ENCODE results near the gene IL6ST.

IL6ST gene

DNA sequence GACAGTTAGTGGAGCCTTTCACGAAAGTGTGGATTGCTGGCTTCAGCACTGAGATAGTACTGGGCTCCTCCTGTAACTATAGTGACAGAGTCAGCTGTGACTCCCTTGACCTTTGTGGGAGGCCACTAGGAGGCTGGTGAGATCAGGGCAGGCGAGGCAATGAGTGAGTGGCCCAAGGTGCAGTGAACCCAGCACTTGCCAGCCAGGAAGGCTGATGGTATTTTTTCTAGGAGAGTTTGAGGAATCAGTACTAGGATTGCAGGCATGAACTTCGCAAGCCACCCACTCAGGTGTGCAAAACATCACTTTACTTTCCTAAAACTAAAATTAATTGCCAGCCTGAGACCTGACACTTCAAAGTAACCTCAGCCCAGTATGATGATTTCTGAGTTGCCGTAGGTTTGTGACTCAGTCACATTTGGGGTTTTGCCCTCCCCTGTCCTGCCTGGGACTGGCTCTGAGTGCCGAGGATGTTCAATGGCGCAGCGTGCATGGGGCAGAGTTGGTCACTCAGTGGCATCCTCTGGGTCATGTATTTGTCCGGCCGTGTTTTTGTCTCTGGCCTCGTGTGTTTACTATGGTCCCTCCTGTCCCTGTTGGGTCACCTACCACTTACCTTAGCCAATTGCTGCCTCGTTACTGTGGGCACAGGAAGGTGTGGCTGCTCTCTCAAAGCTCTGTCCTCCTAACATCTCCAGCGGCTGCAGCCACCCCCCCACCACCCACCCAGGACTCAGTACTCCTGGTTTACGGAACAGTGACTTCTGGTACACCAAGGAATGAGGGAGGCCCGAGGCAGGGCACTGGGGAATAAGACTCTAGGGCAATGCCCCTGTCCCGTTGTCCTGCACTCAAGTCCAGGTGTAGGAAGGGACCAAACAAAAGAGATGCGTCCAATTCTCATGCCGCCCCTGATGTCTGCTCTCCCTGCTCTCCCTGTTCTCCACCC is 76.4 kb downstream of the IL6ST start:
- FAIRE-seq, result no peak

- FAIRE-seq, result no peak
Measured at GRCh38 chr5:55917402-55918086, 77.2 kb downstream of the IL6ST start.

DNA sequence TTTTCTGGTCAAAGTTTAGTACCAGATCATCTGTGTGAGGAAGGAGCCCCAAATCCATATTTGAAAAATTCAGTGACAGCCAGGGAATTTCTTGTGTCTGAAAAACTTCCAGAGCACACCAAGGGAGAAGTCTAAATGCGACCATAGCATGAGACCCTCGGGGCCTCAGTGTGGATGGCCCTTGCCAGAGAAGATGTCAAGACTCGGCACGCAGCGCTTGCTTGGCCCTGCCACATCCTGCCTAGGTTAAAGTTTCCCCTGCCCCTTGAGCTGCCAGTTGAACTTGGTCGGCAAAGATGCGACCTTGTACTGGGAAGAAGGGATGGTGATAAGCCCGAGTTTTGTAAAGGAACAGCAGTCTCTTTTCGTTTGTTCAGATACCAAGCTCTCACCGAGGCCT is 77.8 kb downstream of the IL6ST start:
- FAIRE-seq, result no peak

- FAIRE-seq, result no peak
Measured at GRCh38 chr5:55915783-55916182, 79.0 kb downstream of the IL6ST start.

DNA sequence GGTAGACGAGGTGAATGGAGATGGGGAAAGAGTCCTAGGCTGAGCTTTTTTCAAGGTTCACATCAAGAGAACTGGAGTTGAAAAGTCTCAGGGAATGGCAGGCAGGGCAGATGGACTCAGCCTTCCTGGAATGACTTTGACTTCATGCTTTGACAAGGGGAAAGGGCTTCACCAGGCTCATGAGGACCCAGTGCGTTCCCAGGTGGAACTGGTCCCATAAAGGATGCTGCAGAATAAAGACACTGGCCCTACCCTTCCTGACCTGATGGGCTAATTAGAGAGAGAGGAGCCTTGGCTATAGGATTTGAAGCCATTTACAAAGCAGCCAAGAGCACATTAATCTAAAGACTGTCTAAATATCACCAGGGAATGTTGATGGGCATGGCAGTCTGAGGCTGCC is 79.8 kb downstream of the IL6ST start:
- FAIRE-seq, result no peak

- no peak for FAIRE-seq
Measured at GRCh38 chr5:55913466-55914413, 81.0 kb downstream of the IL6ST start.

GRCh38 chr5:55911784-55912653 is 82.7 kb downstream of the IL6ST start:
- FAIRE-seq, result no peak

DNA sequence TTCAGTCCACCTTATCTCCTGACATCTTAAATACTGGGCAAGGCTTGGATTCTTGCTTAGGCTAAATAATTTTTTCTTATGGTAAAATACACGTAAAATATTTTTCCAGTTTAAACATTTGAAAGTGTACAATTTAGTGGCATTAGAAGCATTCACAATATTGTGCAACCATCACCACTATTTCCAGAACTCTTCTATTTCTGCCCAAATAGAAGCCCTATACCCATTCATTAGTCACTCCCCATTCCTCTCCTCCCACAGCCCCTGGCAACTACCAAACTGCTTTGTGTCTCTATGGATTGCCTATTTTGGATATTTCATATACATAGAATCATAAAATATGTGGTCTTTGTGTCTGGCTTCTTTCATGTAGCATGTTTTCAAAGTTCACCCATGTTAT is 86.0 kb downstream of the IL6ST start:
- no peak for FAIRE-seq

DNA sequence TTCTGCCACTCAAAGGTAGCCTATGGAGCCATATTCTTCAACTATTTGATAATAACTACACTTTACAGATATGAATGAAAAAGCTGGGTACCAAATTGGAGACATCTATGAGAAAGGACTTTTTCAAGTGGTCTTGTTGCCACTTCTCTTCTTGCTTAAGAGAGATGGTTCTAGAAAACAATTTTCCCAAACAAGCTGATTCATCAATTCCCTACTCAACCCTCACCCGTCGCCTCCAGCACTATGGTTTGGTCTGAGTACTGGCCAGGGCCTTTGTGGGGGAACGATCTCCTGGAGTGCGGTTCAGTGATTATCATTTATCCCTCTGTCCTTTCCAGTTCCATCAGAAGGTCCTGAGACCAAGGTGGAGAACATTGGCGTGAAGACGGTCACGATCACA is 86.8 kb downstream of the IL6ST start:
- FAIRE-seq, result no peak

- no peak for FAIRE-seq
Measured at GRCh38 chr5:55905251-55905650, 89.5 kb downstream of the IL6ST start.

GRCh38 chr5:55904152-55904551 is 90.6 kb downstream of the IL6ST start:
- no peak for FAIRE-seq

DNA sequence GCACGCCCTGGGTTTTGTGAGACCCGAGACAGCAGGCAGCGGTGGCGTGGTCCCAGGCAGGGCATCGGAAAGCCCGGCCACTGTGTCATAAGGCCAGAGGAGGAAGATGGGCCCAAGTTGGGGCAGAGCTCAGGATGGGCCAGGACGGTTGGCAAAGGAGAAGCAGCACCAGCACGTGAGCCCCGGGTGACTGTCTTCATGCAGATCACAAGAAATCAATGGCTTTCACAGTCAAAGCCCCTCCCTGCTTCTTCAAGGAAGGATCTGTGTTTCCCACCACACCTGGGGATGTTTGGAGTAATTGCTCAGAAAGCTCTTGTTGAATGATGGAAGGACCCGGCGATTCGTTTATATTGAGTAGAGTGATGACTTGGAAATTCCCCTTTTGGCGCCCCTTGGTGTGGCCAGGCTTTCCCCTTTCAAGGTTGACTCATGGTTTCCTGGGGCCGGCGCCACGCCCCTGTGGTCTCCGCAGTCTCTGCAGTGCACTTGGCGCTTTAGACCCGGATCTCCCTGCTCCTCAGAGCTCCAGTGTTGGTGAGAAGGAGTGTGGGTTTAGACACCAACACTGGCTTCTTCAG is 91.6 kb downstream of the IL6ST start:
- FAIRE-seq, result no peak

DNA sequence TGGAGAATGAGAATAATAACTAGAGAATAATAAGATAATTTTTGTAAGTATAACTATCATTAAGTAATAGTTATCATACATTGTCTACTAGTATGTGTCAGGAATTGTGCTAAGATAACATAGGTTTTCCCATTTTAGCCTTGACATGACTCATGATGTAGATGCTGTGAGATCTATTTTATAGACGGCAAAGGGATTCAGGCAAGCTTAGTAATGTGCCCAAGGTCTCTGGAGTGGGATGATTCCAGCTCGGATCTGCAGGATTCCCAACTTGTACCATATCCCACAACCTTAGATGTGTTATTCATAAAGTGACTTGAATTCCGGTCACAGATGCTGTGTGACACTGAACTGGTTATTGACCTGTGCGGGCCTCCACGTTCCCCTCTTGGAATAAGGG is 92.1 kb downstream of the IL6ST start:
- FAIRE-seq, result no peak

DNA sequence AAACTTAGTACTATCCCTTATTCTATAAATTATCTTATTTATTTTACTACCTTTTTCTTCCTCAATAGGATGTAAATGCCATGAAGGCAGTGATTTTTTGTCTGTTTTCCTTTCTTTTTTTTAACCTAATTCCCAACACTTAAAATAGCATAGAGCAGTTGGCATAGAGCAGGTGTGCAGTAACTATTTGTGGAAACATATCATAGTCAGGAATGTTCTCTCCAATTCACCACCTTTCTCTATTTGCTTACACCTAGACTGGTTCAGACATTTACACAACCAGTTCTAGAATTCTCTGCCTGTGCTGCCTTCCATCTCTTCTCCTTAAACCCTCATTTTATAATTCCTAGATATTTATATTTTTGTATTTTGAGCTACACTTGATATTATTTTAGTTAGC is 94.0 kb downstream of the IL6ST start:
- FAIRE-seq, result no peak

GRCh38 chr5:55900068-55900467 is 94.7 kb downstream of the IL6ST start:
- no peak for FAIRE-seq

DNA sequence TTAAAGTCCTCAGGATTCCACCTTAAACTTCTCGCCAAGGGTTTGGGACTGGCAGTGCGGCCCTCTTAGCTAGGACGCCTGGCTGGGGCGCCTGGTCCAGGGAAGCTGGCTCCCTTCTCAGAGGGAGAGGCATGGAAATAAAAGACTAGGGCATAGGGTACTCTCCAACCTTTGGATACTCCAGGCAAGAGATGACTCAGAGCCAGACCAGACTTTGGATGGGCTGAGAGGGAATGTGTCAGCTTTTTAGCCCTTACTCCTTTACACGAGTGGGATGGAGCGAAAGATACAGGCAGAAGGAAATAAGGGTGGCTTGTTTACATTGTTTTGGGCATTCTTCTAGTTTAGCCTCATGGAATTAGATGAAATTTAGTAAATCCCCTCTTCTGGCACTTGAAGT is 95.4 kb downstream of the IL6ST start:
- no peak for FAIRE-seq

DNA sequence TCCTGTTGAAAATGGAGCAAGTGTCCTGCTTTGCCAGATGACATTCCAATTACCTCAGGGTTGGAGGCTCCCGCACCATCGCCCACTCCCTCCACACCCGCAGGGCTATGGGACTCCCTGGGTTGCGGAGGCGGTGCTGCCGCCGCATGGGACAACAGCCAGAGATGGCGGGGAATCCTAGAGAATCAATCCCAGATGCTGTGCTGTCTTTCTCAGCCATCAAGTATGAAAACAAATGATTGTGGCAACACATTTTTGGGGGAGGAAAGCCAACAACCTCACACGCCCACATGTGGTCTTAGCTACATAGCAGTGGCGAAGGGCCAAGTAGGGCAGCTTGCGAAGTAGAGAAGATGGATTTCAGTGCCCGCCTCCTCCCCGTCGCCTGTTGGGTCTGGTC is 96.9 kb downstream of the IL6ST start:
- no peak for FAIRE-seq

DNA sequence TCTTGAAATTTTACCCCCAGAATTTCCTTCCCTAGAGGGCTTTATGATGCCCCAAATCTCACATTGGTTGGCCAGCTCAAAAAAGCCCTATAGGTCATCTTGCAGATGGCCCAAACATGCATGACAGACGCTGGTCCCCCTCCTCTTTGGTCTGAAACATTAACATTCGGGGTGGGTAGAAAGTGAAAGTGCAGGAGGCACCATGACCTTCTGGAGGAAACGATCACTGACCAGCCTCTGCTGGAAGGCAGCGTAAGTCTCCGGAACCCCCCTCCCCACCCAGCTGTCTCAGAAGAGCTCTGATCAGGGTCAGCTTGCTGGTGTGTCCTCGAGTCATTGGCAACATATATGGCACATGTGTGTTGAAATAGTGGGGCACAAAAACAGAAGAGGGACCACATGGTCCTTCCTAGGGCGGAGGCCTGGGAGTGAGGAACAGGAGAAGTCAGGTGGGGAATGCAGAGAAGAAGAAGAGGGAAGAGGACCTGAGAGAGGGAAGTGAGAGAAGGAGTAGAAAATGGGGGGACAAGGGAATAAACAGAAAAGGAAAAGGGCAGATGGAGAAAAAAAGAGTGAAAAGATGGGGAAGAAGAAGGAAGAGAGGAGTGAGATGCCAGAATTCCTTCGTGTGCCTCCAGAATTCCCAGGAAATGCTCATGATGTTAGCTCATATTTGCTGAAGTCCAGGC is 97.4 kb downstream of the IL6ST start:
- no peak for FAIRE-seq

DNA sequence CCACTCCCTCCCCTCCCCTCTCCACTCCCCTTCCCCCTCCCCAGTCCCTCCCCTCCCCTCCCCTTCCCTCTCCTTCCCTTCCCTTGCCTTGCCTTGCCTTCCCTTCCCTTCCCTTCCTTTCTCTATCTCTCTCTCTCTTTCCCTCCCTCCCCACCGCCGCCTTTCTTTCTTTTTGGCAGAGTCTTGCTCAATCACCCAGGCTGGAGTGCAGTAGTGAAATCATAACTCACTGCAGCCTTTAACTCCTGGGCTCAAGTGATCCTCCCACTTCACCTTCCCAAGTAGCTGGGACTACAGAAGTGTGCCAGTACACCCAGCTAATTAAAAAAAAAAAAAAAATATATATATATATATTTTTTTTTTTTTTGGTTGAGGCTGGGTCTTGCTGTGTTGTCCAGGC is 98.1 kb downstream of the IL6ST start:
- FAIRE-seq, result no peak

GRCh38 chr5:55896238-55896637 is 98.5 kb downstream of the IL6ST start:
- no peak for FAIRE-seq

- FAIRE-seq, result no peak
Measured at GRCh38 chr5:55895346-55895745, 99.4 kb downstream of the IL6ST start.

All from colon (tissue), 2 donors.